ENCODE measurements around the gene TRIM71.

Gene TRIM71

DNA sequence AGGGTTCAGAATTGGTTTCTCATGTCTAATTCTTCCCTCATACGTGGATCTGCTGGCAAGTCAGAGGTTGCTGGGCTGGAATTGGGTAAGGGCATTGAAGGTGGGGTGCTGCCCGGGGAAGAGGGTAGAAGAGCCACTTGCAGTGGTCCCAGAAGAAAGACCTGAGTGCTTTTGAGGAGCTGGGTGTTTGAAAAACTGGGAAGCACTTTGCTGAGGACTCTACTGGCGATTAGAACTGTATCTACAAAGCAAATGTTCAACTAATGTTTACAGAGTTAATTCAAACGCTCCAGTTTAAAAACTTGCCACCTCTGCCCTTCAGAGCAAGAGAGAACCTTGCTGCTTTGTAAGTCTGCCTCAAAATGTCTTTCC, 21.9 kb downstream of the TRIM71 start:
- TF ChIP-seq TAF1 (IDR thresholded peaks at IDR 0.05; ENCODE audit: borderline replicate concordance, insufficient read depth, low read length) (no peak), FOXP2 (optimal IDR thresholded peaks at IDR 0.05; ENCODE audit: borderline replicate concordance, extremely low read depth, extremely low read length, insufficient read depth) (no peak), POLR2AphosphoS5 (IDR thresholded peaks at IDR 0.05; ENCODE audit: low read depth, low read length) (no peak), SIN3A (IDR thresholded peaks at IDR 0.05; ENCODE audit: borderline replicate concordance, insufficient read depth, low read length) (no peak)
- TF ChIP-seq, protein P1, sequence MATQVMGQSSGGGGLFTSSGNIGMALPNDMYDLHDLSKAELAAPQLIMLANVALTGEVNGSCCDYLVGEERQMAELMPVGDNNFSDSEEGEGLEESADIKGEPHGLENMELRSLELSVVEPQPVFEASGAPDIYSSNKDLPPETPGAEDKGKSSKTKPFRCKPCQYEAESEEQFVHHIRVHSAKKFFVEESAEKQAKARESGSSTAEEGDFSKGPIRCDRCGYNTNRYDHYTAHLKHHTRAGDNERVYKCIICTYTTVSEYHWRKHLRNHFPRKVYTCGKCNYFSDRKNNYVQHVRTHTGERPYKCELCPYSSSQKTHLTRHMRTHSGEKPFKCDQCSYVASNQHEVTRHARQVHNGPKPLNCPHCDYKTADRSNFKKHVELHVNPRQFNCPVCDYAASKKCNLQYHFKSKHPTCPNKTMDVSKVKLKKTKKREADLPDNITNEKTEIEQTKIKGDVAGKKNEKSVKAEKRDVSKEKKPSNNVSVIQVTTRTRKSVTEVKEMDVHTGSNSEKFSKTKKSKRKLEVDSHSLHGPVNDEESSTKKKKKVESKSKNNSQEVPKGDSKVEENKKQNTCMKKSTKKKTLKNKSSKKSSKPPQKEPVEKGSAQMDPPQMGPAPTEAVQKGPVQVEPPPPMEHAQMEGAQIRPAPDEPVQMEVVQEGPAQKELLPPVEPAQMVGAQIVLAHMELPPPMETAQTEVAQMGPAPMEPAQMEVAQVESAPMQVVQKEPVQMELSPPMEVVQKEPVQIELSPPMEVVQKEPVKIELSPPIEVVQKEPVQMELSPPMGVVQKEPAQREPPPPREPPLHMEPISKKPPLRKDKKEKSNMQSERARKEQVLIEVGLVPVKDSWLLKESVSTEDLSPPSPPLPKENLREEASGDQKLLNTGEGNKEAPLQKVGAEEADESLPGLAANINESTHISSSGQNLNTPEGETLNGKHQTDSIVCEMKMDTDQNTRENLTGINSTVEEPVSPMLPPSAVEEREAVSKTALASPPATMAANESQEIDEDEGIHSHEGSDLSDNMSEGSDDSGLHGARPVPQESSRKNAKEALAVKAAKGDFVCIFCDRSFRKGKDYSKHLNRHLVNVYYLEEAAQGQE (IDR thresholded peaks at IDR 0.05; ENCODE audit: insufficient read depth in 1 of 2, low read depth in 2 of 2, low read length in 2 of 2): no peak

DNA sequence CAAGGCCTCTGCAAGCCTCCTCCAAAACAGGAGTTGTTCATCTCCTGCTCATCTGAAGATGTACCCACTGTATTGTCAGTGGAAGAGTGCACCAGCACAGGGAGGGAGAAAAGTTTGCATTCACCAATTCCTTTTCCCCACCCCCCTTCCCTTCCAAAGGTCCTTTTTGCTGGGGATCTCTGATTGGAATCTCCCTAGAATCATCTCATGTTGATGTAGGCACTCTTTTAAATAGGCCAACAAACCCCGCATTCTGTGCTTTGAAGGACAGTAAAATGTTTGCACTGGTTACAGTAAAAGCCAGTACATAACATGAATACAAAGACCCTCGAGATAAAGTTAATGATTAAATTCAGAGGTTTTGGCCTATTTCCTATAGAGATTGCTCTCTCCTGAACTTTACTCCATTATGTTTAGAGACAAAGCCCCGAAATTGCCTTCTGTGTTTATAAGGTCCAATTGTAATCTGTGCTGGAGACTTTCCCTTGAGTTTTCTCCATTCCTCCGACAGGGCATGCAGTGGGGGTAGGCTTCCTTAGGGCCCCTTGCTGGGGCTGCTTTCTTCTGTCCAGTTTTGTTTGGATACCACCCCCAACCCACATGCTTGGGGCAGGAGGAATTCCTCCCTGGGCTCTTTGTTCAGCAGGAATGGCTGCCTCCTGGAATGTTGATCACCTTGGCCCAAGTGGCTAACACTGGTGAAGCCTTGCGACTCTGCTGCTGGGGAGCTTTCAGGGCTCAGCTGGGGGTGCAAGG, 22.5 kb downstream of the TRIM71 start:
- no peak for TF ChIP-seq FOXP2 (optimal IDR thresholded peaks at IDR 0.05; ENCODE audit: borderline replicate concordance, extremely low read depth, extremely low read length, insufficient read depth)
- no peak for TF ChIP-seq POLR2AphosphoS5 (IDR thresholded peaks at IDR 0.05; ENCODE audit: low read depth, low read length)
- TF ChIP-seq, protein P1 (IDR thresholded peaks at IDR 0.05; ENCODE audit: insufficient read depth in 1 of 2, low read depth in 2 of 2, low read length in 2 of 2): no peak
- TF ChIP-seq TAF1 (IDR thresholded peaks at IDR 0.05; ENCODE audit: borderline replicate concordance, insufficient read depth, low read length): no peak
- TF ChIP-seq SIN3A (IDR thresholded peaks at IDR 0.05; ENCODE audit: borderline replicate concordance, insufficient read depth, low read length): no peak

DNA sequence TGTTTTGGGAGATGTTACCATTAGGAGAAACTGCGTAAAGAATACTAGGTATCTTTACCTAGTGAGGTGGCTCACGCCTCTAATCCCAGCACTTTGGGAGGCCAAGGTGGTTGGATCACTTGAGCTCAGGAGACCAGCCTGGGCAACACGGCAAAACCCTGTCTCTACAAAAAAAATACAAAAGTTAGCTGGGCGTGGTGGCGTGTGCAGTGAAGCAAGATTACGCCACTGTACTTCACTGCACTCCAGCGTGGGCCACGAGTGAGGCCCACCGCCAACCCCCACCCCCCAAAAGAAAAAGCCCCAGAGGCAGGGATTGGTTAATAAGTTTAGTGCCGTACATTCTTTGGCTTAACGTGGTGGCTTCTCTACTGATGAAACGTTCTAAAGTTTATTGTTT, 23.5 kb downstream of the TRIM71 start:
- TF ChIP-seq FOXP2 (optimal IDR thresholded peaks at IDR 0.05; ENCODE audit: borderline replicate concordance, extremely low read depth, extremely low read length, insufficient read depth) (no peak), TAF1 (IDR thresholded peaks at IDR 0.05; ENCODE audit: borderline replicate concordance, insufficient read depth, low read length) (no peak), POLR2AphosphoS5 (IDR thresholded peaks at IDR 0.05; ENCODE audit: low read depth, low read length) (no peak), SIN3A (IDR thresholded peaks at IDR 0.05; ENCODE audit: borderline replicate concordance, insufficient read depth, low read length) (no peak)
- TF ChIP-seq, protein P1 (IDR thresholded peaks at IDR 0.05; ENCODE audit: insufficient read depth in 1 of 2, low read depth in 2 of 2, low read length in 2 of 2): no peak

DNA sequence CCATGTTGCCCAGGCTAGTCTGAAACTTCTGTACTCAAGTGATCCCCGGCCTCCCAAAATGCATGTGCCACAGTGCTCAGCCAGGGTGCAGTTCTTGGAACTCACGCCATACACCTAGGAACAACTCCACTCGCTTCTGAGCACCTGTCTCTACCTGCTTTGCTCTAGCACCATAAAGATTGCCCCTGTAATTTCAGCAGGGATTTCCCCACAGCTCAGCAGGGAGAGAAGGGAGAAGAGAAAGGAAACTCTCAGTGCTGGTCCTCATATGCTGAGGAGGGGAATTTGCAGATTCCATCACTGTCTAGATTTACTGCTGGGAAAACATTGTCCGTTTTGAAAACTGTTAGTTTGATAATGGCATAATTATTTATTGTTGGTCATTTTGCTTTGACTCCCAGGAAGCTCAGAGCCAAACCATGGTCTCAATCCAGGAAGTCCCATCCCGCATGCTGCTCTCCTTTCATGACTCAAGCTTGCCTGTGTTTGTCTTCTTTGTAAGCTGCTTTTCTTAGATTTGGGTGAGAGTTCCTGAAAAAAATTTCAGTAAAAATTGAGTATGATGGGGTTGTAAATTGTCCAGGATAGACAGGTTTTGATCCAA, 24.2 kb downstream of the TRIM71 start:
- no peak for TF ChIP-seq SIN3A (IDR thresholded peaks at IDR 0.05; ENCODE audit: borderline replicate concordance, insufficient read depth, low read length)
- TF ChIP-seq TAF1 (IDR thresholded peaks at IDR 0.05; ENCODE audit: borderline replicate concordance, insufficient read depth, low read length): no peak
- TF ChIP-seq, protein P1 (IDR thresholded peaks at IDR 0.05; ENCODE audit: insufficient read depth in 1 of 2, low read depth in 2 of 2, low read length in 2 of 2): no peak
- no peak for TF ChIP-seq FOXP2 (optimal IDR thresholded peaks at IDR 0.05; ENCODE audit: borderline replicate concordance, extremely low read depth, extremely low read length, insufficient read depth)
- no peak for TF ChIP-seq POLR2AphosphoS5 (IDR thresholded peaks at IDR 0.05; ENCODE audit: low read depth, low read length)

All from PFSK-1 (cell line).